ENCODE data around the gene SETD4.
"Not testable (repeated sequence)": the region's sequence is repeated elsewhere in the genome, so short reads cannot be mapped to it uniquely, and the experiment has no call there.

Gene SETD4

DNA sequence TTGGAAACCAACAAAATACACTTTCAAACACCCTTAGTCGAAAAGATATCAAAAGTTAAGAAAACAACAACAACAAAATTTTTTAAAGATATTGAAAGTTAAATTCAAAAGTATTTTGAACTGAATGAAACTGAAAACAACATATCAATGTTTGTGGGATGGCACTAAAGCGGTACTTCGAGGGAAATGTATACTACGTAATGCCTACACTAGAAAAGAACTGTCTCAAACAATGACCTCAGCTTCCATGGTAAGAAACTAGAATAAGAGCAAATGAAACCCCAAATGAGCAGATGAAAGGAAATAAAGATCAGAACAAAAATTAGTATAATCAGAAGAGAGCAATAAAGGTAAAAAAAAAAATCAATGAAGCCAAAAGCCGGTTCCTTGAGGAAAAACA is 15.6 kb upstream of the SETD4 start:
- Histone ChIP-seq H3K27me3 (ENCODE audit: insufficient read depth, low read length) (no peaks in the 10 kb centered on the region), H3K36me3 (ENCODE audit: insufficient read depth, low read depth, low read length) (peaks cover 27% of the 10 kb centered on the region), H3K9ac (ENCODE audit: low read depth, low read length) (no peak overlapping the region), H3K27ac (ENCODE audit: low read length) (no peak overlapping the region), H3K4me3 (ENCODE audit: low read length) (no peak overlapping the region), H3K4me1 (ENCODE audit: insufficient read depth, low read length) (peaks cover 6% of the 10 kb centered on the region; the same call in 1 of the 2 replicates), H3K9me3 (ENCODE audit: insufficient read depth, low read depth, low read length) (no peaks in the 10 kb centered on the region)

- Histone ChIP-seq H3K36me3 (ENCODE audit: insufficient read depth, low read depth, low read length) (peaks cover 28% of the 10 kb centered on the region), H3K4me1 (ENCODE audit: insufficient read depth, low read length) (peaks cover 10% of the 10 kb centered on the region; the same call in 1 of the 2 replicates), H3K4me3 (ENCODE audit: low read length) (no peak overlapping the region), H3K27ac (ENCODE audit: low read length) (no peak overlapping the region), H3K9me3 (ENCODE audit: insufficient read depth, low read depth, low read length) (no peaks in the 10 kb centered on the region), H3K27me3 (ENCODE audit: insufficient read depth, low read length) (no peaks in the 10 kb centered on the region), H3K9ac (ENCODE audit: low read depth, low read length) (no peak overlapping the region)
Observed at GRCh38 chr21:36075171-36075570, 14.8 kb upstream of the SETD4 start.

DNA sequence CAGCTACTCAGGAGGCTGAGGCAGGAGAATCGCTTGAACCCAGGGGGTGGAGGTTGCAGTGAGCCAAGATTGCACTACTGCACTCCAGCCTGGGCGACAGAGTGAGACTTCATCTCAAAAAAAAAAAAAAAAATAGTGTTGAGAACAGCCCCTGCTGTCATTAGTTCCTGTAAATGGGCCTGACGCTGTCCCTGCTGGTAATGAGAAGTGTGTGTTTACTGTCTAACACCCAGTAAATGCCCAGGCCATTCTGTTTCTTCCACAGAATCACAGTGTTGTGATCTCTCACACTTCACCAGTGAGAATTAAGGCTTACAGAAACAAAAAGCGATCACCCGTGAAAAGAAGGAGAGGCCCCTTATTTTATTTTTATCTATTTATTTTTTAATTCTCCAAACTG is 13.6 kb upstream of the SETD4 start:
- H3K27ac ChIP-seq (ENCODE audit: low read length); H3K9me3 ChIP-seq (ENCODE audit: insufficient read depth, low read depth, low read length); H3K4me3 ChIP-seq (ENCODE audit: low read length); H3K27me3 ChIP-seq (ENCODE audit: insufficient read depth, low read length); H3K9ac ChIP-seq (ENCODE audit: low read depth, low read length): not testable (repeated sequence)
- Histone ChIP-seq H3K36me3 (ENCODE audit: insufficient read depth, low read depth, low read length) (peaks cover 29% of the 10 kb centered on the region), H3K4me1 (ENCODE audit: insufficient read depth, low read length) (peaks cover 10% of the 10 kb centered on the region; the same call in 1 of the 2 replicates)

DNA sequence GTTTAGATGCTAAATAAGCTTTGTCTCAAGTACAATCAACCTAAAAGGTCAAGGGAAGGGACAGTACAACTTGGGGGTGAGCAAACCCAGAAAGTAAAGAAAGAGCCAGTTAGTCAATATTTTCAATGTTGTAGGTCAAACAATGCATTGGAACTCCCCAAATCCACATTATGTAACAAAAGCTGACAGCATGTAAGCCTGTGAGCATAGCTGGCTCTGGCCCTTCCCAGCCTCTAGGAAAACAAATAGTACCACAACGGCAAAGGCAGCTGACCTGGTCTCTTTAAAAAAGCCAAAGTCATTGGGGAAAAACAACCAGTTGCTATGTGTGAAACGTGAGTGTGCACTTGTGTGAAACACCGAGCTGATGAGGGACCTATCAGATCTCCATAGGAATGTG is 12.9 kb upstream of the SETD4 start:
- H3K27ac ChIP-seq (ENCODE audit: low read length) = no peak overlapping the region
- H3K9me3 ChIP-seq (ENCODE audit: insufficient read depth, low read depth, low read length) = peaks cover 10% of the 10 kb centered on the region
- peaks cover 10% of the 10 kb centered on the region; the same call in 1 of the 2 replicates for H3K4me1 ChIP-seq (ENCODE audit: insufficient read depth, low read length)
- peaks cover 31% of the 10 kb centered on the region for H3K36me3 ChIP-seq (ENCODE audit: insufficient read depth, low read depth, low read length)
- no peaks in the 10 kb centered on the region for H3K27me3 ChIP-seq (ENCODE audit: insufficient read depth, low read length)
- no peak overlapping the region for H3K4me3 ChIP-seq (ENCODE audit: low read length)
- H3K9ac ChIP-seq (ENCODE audit: low read depth, low read length) = no peak overlapping the region

DNA sequence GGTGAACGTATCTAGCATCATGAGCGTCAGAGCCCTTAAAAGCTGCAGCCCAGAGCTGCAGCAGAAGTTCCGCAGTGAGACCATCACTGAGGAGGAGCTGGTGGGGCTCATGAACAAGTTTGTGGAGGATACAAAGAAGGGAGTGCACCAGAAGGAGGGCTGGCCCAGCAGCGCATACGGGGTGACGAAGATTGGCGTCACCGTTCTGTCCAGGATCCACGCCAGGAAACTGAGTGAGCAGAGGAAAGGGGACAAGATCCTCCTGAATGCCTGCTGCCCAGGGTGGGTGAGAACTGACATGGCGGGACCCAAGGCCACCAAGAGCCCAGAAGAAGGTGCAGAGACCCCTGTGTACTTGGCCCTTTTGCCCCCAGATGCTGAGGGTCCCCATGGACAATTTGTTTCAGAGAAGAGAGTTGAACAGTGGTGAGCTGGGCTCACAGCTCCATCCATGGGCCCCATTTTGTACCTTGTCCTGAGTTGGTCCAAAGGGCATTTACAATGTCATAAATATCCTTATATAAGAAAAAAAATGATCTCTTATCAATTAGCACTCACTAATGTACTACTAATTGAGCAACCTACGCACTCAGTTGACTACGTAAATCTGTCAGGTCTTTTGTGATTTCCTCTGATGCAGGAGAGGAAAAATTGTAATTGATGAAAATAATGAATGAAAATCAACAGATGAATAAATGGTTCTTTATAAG is 12.3 kb upstream of the SETD4 start:
- Histone ChIP-seq H3K36me3 (ENCODE audit: insufficient read depth, low read depth, low read length) (peaks cover 31% of the 10 kb centered on the region), H3K27me3 (ENCODE audit: insufficient read depth, low read length) (no peaks in the 10 kb centered on the region), H3K9me3 (ENCODE audit: insufficient read depth, low read depth, low read length) (peaks cover 10% of the 10 kb centered on the region), H3K27ac (ENCODE audit: low read length) (no peak overlapping the region), H3K4me1 (ENCODE audit: insufficient read depth, low read length) (peaks cover 10% of the 10 kb centered on the region; the same call in 1 of the 2 replicates), H3K9ac (ENCODE audit: low read depth, low read length) (no peak overlapping the region), H3K4me3 (ENCODE audit: low read length) (0 out of 2 replicates have a peak overlapping the region, but pooled peaks have one; percentile 88)

DNA sequence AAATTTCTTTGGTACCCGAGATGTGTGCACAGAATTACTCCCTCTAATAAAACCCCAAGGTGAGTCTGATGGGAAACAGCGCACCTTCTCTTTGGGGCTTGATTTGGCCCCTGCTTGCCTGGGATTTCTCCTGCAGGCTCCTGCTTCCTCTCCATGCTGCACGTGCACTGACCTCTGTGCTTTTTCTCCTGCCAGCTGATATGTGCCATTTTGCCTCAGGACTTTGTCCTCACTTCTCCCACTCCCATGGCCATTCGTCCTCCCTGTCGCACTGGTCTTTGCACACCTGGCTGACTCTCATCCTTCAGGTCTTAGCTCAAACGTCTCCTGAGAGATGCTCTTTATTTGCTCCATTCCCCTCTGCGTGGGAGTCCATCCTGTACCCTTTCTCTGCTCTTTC is 10.7 kb upstream of the SETD4 start:
- H3K36me3 ChIP-seq (ENCODE audit: insufficient read depth, low read depth, low read length) = peaks cover 31% of the 10 kb centered on the region
- peaks cover 10% of the 10 kb centered on the region; the same call in 1 of the 2 replicates for H3K4me1 ChIP-seq (ENCODE audit: insufficient read depth, low read length)
- H3K9ac ChIP-seq (ENCODE audit: low read depth, low read length) = no peak overlapping the region
- H3K9me3 ChIP-seq (ENCODE audit: insufficient read depth, low read depth, low read length) = peaks cover 10% of the 10 kb centered on the region
- H3K4me3 ChIP-seq (ENCODE audit: low read length) = peak overlapping the region; percentile 88
- no peak overlapping the region for H3K27ac ChIP-seq (ENCODE audit: low read length)
- no peaks in the 10 kb centered on the region for H3K27me3 ChIP-seq (ENCODE audit: insufficient read depth, low read length)

GRCh38 chr21:36069713-36070583 is 9.6 kb upstream of the SETD4 start, which contains the start of gene CBR1:
TSS of gene CBR1 (plus strand) at chr21:36070024. CDS start at chr21:36070116, 92 bp downstream.
- Histone ChIP-seq H3K4me3 (ENCODE audit: low read length) (peak within 1 kb of the TSS; percentile 88), H3K4me1 (ENCODE audit: insufficient read depth, low read length) (peaks cover 7% of the 10 kb centered on the region; the same call in 1 of the 2 replicates), H3K9me3 (ENCODE audit: insufficient read depth, low read depth, low read length) (peaks cover 10% of the 10 kb centered on the region), H3K27ac (ENCODE audit: low read length) (no peak within 1 kb of the TSS), H3K36me3 (ENCODE audit: insufficient read depth, low read depth, low read length) (peaks cover 31% of the 10 kb centered on the region), H3K27me3 (ENCODE audit: insufficient read depth, low read length) (no peaks in the 10 kb centered on the region), H3K9ac (ENCODE audit: low read depth, low read length) (peak within 1 kb of the TSS; percentile 84; the same call in 1 of the 2 replicates)

DNA sequence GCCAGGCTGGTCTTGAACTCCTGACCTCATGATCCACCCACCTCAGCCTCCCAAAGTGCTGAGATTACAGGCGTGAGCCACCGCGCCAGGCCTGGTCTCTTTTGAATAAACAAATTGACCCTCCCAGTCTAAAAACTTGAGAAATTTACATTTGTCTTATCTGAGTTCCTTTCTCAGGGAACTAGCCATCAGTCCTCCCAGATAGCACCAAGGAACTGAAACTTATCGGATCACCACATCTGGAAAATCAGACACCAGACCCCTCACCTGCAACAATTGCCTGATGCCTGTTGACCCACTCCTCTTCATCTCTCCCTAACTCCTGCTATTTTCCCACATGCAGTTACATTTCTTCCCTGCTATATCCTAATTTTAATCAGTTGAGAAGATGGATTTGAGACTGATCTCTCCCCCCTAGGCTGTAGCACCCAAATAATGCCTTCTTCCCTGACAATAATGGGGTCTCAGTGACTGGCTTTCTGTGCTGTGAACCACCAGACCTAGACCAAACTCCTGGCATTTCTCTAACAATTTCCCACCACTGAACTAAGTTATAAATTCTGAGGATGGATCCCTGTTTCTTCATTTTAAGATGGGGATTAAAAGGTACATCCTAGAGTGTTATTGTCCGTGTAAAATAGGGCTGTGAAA is 8.5 kb upstream of the SETD4 start:
- H3K4me3 ChIP-seq (ENCODE audit: low read length) = no peak overlapping the region; the same call in 1 of the 2 replicates
- no peak overlapping the region for H3K27ac ChIP-seq (ENCODE audit: low read length)
- H3K4me1 ChIP-seq (ENCODE audit: insufficient read depth, low read length) = peaks cover 4% of the 10 kb centered on the region; the same call in 1 of the 2 replicates
- H3K9me3 ChIP-seq (ENCODE audit: insufficient read depth, low read depth, low read length) = peaks cover 10% of the 10 kb centered on the region
- peaks cover 31% of the 10 kb centered on the region for H3K36me3 ChIP-seq (ENCODE audit: insufficient read depth, low read depth, low read length)
- H3K27me3 ChIP-seq (ENCODE audit: insufficient read depth, low read length) = no peaks in the 10 kb centered on the region
- no peak overlapping the region for H3K9ac ChIP-seq (ENCODE audit: low read depth, low read length)

GRCh38 chr21:36065497-36066036 is 5.2 kb upstream of the SETD4 start:
- Histone ChIP-seq H3K27ac (ENCODE audit: low read length) (no peak overlapping the region), H3K36me3 (ENCODE audit: insufficient read depth, low read depth, low read length) (0 out of 2 replicates have a peak, but pooled peaks cover 3% of the 10 kb centered on the region), H3K9ac (ENCODE audit: low read depth, low read length) (no peak overlapping the region), H3K9me3 (ENCODE audit: insufficient read depth, low read depth, low read length) (peaks cover 10% of the 10 kb centered on the region), H3K4me1 (ENCODE audit: insufficient read depth, low read length) (peaks cover 3% of the 10 kb centered on the region; the same call in 1 of the 2 replicates), H3K27me3 (ENCODE audit: insufficient read depth, low read length) (no peaks in the 10 kb centered on the region), H3K4me3 (ENCODE audit: low read length) (no peak overlapping the region)

DNA sequence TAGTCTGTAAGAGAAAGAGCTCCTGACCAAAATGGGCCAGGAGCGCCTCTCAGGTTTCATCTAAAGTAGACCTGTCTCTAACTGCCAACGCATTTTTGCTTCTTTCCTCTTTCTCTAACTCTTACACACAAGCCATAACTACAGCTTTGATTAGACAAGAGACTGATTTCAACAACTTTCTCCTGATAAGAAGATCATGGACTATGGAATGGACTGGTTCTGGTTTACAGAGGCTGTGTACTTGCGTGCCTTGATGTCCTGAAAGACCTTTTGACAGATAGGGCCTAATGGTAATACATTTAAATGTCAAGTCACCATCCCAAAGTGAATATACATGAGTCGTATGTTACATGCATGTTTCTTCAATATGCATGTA is 3.7 kb upstream of the SETD4 start:
- Histone ChIP-seq H3K27me3 (ENCODE audit: insufficient read depth, low read length) (no peaks in the 10 kb centered on the region), H3K9ac (ENCODE audit: low read depth, low read length) (no peak overlapping the region), H3K9me3 (ENCODE audit: insufficient read depth, low read depth, low read length) (peaks cover 5% of the 10 kb centered on the region), H3K4me3 (ENCODE audit: low read length) (no peak overlapping the region), H3K36me3 (ENCODE audit: insufficient read depth, low read depth, low read length) (0 out of 2 replicates have a peak, but pooled peaks cover 3% of the 10 kb centered on the region), H3K27ac (ENCODE audit: low read length) (no peak overlapping the region), H3K4me1 (ENCODE audit: insufficient read depth, low read length) (no peaks in the 10 kb centered on the region)
